ENCODE data around the gene HDAC4. TPM values are rescaled to one million over a fixed set of nuclear protein-coding genes. Genes with fewer than 3 reads are reported as not detected.

HDAC4 gene
- total RNA-seq, 1 donor from 2014 or later = 11.8 TPM

- Histone ChIP-seq H4K20me1 (ENCODE audit: insufficient read depth, low read length) (no peaks in the 10 kb centered on the region), H3K9ac (ENCODE audit: low read length) (no peak overlapping the region), H3K4me1 (ENCODE audit: insufficient read depth, low read length) (peaks cover 10% of the 10 kb centered on the region), H3K36me3 (ENCODE audit: insufficient read depth, low read length) (no peaks in the 10 kb centered on the region), H2AFZ (ENCODE audit: low read depth, low read length) (no peak overlapping the region), H3K79me2 (ENCODE audit: insufficient read depth, low read length) (no peaks in the 10 kb centered on the region), H3K9me3 (ENCODE audit: insufficient read depth, low read depth, low read length) (no peaks in the 10 kb centered on the region), H3K4me2 (ENCODE audit: low read length) (no peak overlapping the region), H3K27me3 (ENCODE audit: insufficient read depth, low read length) (peaks cover 5% of the 10 kb centered on the region), H3K4me3 (ENCODE audit: insufficient read depth, low read depth, low read length) (no peak overlapping the region), H3K27ac (ENCODE audit: low read depth, low read length) (no peak overlapping the region)
- H3K36me3 Mint-ChIP-seq (ENCODE audit: low read depth, unreplicated experiment) = no peaks in the 10 kb centered on the region
- peaks cover 8% of the 10 kb centered on the region for H3K9me3 Mint-ChIP-seq (ENCODE audit: unreplicated experiment)
- H3K4me1 Mint-ChIP-seq (ENCODE audit: low read depth, unreplicated experiment) = peaks cover 3% of the 10 kb centered on the region
- H3K27me3 Mint-ChIP-seq (ENCODE audit: low read depth, unreplicated experiment) = peaks cover 38% of the 10 kb centered on the region
- DNase-seq (ENCODE audit: low read depth) (no peak), FAIRE-seq (no peak)
- no peak overlapping the region for H3K4me3 Mint-ChIP-seq (ENCODE audit: unreplicated experiment)
- TF ChIP-seq EZH2 (IDR thresholded peaks at IDR 0.05; ENCODE audit: insufficient read depth, low read length) (no peak), CTCF (IDR thresholded peaks at IDR 0.05; ENCODE audit: insufficient read depth, low read depth, low read length) (no peak)
- H3K27ac Mint-ChIP-seq (ENCODE audit: unreplicated experiment) = no peak overlapping the region
Observed at GRCh38 chr2:239438368-239438767, 37.5 kb upstream of the HDAC4 start.

GRCh38 chr2:239436669-239437335 lies 36.0 kb upstream of the HDAC4 start:
- Histone ChIP-seq H3K9me3 (ENCODE audit: insufficient read depth, low read depth, low read length) (no peaks in the 10 kb centered on the region), H3K27ac (ENCODE audit: low read depth, low read length) (no peak overlapping the region), H3K27me3 (ENCODE audit: insufficient read depth, low read length) (peaks cover 5% of the 10 kb centered on the region), H3K79me2 (ENCODE audit: insufficient read depth, low read length) (no peaks in the 10 kb centered on the region), H3K4me2 (ENCODE audit: low read length) (no peak overlapping the region), H3K36me3 (ENCODE audit: insufficient read depth, low read length) (no peaks in the 10 kb centered on the region), H2AFZ (ENCODE audit: low read depth, low read length) (no peak overlapping the region), H3K4me1 (ENCODE audit: insufficient read depth, low read length) (peaks cover 10% of the 10 kb centered on the region), H3K4me3 (ENCODE audit: insufficient read depth, low read depth, low read length) (no peak overlapping the region), H3K9ac (ENCODE audit: low read length) (no peak overlapping the region), H4K20me1 (ENCODE audit: insufficient read depth, low read length) (no peaks in the 10 kb centered on the region)
- H3K27ac Mint-ChIP-seq (ENCODE audit: unreplicated experiment) = no peak overlapping the region
- peaks cover 4% of the 10 kb centered on the region for H3K9me3 Mint-ChIP-seq (ENCODE audit: unreplicated experiment)
- H3K4me1 Mint-ChIP-seq (ENCODE audit: low read depth, unreplicated experiment) = peaks cover 3% of the 10 kb centered on the region
- FAIRE-seq = no peak
- no peak overlapping the region for H3K4me3 Mint-ChIP-seq (ENCODE audit: unreplicated experiment)
- H3K27me3 Mint-ChIP-seq (ENCODE audit: low read depth, unreplicated experiment) = peaks cover 27% of the 10 kb centered on the region
- no peaks in the 10 kb centered on the region for H3K36me3 Mint-ChIP-seq (ENCODE audit: low read depth, unreplicated experiment)
- no peak for TF ChIP-seq EZH2 (IDR thresholded peaks at IDR 0.05; ENCODE audit: insufficient read depth, low read length)
- no peak for TF ChIP-seq CTCF (IDR thresholded peaks at IDR 0.05; ENCODE audit: insufficient read depth, low read depth, low read length)
- DNase-seq (ENCODE audit: low read depth) = no peak

- H3K36me3 ChIP-seq (ENCODE audit: insufficient read depth, low read length) = no peaks in the 10 kb centered on the region
- no peaks in the 10 kb centered on the region for H3K9me3 ChIP-seq (ENCODE audit: insufficient read depth, low read depth, low read length)
- H3K4me3 Mint-ChIP-seq (ENCODE audit: unreplicated experiment) = no peak overlapping the region
- TF ChIP-seq CTCF (IDR thresholded peaks at IDR 0.05; ENCODE audit: insufficient read depth, low read depth, low read length) = no peak
- TF ChIP-seq EZH2 (IDR thresholded peaks at IDR 0.05; ENCODE audit: insufficient read depth, low read length) = no peak
- no peak overlapping the region for H3K4me3 ChIP-seq (ENCODE audit: insufficient read depth, low read depth, low read length)
- peak overlapping the region; percentile 15 for H2AFZ ChIP-seq (ENCODE audit: low read depth, low read length)
- no peak overlapping the region for H3K27ac ChIP-seq (ENCODE audit: low read depth, low read length)
- H4K20me1 ChIP-seq (ENCODE audit: insufficient read depth, low read length) = no peaks in the 10 kb centered on the region
- no peak overlapping the region for H3K9ac ChIP-seq (ENCODE audit: low read length)
- H3K36me3 Mint-ChIP-seq (ENCODE audit: low read depth, unreplicated experiment) = no peaks in the 10 kb centered on the region
- no peak overlapping the region for H3K4me2 ChIP-seq (ENCODE audit: low read length)
- H3K9me3 Mint-ChIP-seq (ENCODE audit: unreplicated experiment) = peaks cover 4% of the 10 kb centered on the region
- FAIRE-seq = no peak
- H3K4me1 Mint-ChIP-seq (ENCODE audit: low read depth, unreplicated experiment) = peaks cover 3% of the 10 kb centered on the region
- no peaks in the 10 kb centered on the region for H3K79me2 ChIP-seq (ENCODE audit: insufficient read depth, low read length)
- peaks cover 20% of the 10 kb centered on the region for H3K27me3 Mint-ChIP-seq (ENCODE audit: low read depth, unreplicated experiment)
- DNase-seq (ENCODE audit: low read depth) = no peak
- peaks cover 5% of the 10 kb centered on the region for H3K27me3 ChIP-seq (ENCODE audit: insufficient read depth, low read length)
- no peak overlapping the region for H3K27ac Mint-ChIP-seq (ENCODE audit: unreplicated experiment)
- H3K4me1 ChIP-seq (ENCODE audit: insufficient read depth, low read length) = peaks cover 7% of the 10 kb centered on the region
Observed at GRCh38 chr2:239436076-239436475, 35.3 kb upstream of the HDAC4 start.
